Mammary epithelial cell (primary cell): Measurements from ENCODE around the gene VEGFB.

Experiments
- CTCF ChIP-seq, 2 donors: IDR thresholded peaks in 1 of 2; conservative IDR thresholded peaks in 1 of 2; 2 replicates each; pipeline ENCODE4 v1.5.1; 2011 to 2012; ENCODE audit warnings: inconsistent platforms in 2 of 2, low read length in 2 of 2, mild to moderate bottlenecking in 2 of 2, control low read depth in 1 of 2, low read depth in 1 of 2; ENCODE audit not compliant: insufficient read depth in 1 of 2; ENCODE audit errors: extremely low read depth in 1 of 2
- EZH2 ChIP-seq: IDR thresholded peaks from 2 replicates; pipeline ENCODE4 v1.6.1; 2012; ENCODE audit warnings: low read length, inconsistent platforms, borderline replicate concordance

- TF ChIP-seq CTCF (conservative IDR thresholded peaks at IDR 0.05 in 1 of 2, IDR thresholded peaks at IDR 0.05 in 1 of 2; ENCODE audit: extremely low read depth in 1 of 2, insufficient read depth in 1 of 2, low read depth in 1 of 2, low read length in 2 of 2) (no peak), EZH2 (no peak)
These were observed 15.6 kb upstream of the VEGFB start for GRCh38 chr11:64218628-64219353.
